ENCODE measurements around the gene TSPAN7.

Gene TSPAN7

GRCh38 chrX:38699121-38699520, 137.8 kb downstream of the TSPAN7 start:
- DNase-seq = no peak

- DNase-seq = no peak
These were observed 138.4 kb downstream of the TSPAN7 start for GRCh38 chrX:38699696-38700095.

GRCh38 chrX:38701073-38701472, 139.7 kb downstream of the TSPAN7 start:
- DNase-seq = no peak

- DNase-seq = no peak
These were observed 143.0 kb downstream of the TSPAN7 start for GRCh38 chrX:38704146-38704882.

- DNase-seq = peak; percentile 8
These were observed 156.5 kb downstream of the TSPAN7 start for GRCh38 chrX:38717871-38718270.

GRCh38 chrX:38718311-38718710, 157.0 kb downstream of the TSPAN7 start:
- no peak for DNase-seq

- DNase-seq = no peak
These were observed 165.3 kb downstream of the TSPAN7 start for GRCh38 chrX:38726612-38727011.

- no peak for DNase-seq
These were observed 166.3 kb downstream of the TSPAN7 start for GRCh38 chrX:38727668-38728067.

- no peak for DNase-seq
These were observed 171.5 kb downstream of the TSPAN7 start for GRCh38 chrX:38732866-38733265.
